ENCODE results near the gene FYB2.
"Not testable (repeated sequence)": the region's sequence is repeated elsewhere in the genome, so short reads cannot be mapped to it uniquely, and the experiment has no call there.

The FYB2 gene

DNA sequence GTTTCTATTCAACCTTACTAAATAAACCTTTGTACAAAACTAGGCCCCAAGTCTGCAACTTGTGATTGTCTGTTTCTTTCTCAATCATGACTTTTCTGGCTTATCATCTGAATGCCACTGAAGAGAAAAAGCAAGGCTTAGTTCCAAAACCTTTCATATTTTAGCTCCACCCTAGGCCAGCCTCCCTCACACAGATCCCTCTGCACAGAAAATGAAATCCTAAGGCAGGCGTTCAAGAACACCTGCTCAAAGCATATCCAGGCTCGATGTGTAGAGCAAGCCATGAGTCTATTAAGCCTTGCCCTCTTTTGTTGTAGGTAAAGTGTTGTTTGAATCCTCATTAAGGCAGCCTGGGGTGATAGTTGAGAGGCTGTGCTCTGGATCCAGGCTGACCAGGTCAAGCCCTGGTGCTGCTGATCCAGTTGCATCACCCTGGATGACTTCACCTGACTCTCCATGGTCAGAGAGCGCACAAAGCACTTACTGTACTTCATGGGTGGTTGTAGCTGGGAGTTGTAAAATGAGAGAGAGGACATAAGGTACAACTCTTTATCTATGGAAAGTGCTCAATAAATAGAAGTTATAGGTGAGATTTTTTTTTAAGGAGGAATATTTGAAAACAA, 39.0 kb downstream of the FYB2 start:
- Histone ChIP-seq H3K27ac (ENCODE audit: low read depth, low read length) (no peak overlapping the region), H3K9ac (ENCODE audit: low read length in 5 of 5) (no peak overlapping the region), H3K9me3 (ENCODE audit: control insufficient read depth in 5 of 5, low read length in 5 of 5) (no peaks in the 10 kb centered on the region), H3K4me3 (ENCODE audit: low read depth in 1 of 5, low read length in 5 of 5) (no peak overlapping the region), H3K27me3 (ENCODE audit: control insufficient read depth in 5 of 5, insufficient read depth in 4 of 5, low read length in 5 of 5) (no peaks in the 10 kb centered on the region), H3K36me3 (ENCODE audit: control insufficient read depth in 5 of 5, insufficient read depth in 5 of 5, low read length in 5 of 5) (no peaks in the 10 kb centered on the region), H3K4me1 (ENCODE audit: control insufficient read depth in 5 of 5, insufficient read depth in 5 of 5, low read length in 5 of 5) (no peaks in the 10 kb centered on the region)

DNA sequence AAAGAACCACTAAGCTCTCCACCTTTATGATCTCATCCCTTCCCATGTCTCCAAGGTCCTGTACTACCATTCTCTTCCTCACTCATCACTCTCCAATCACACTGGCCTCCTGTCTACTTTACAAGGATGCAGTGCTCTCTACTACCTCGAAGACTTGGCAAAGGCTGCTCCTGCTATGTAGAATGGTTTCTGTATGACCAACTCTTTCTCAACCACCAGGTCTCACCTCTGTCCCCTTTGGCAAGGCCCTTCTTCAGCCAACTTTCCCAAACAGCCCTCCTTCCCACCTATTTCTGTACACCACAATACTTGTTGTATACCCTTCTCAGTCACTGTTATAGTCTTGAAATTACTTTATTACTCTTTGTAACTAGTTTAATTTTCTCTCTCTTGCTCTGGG, 41.2 kb downstream of the FYB2 start:
- no peaks in the 10 kb centered on the region for H3K27me3 ChIP-seq (ENCODE audit: control insufficient read depth in 5 of 5, insufficient read depth in 4 of 5, low read length in 5 of 5)
- no peak overlapping the region for H3K9ac ChIP-seq (ENCODE audit: low read length in 5 of 5)
- H3K9me3 ChIP-seq (ENCODE audit: control insufficient read depth in 5 of 5, low read length in 5 of 5) = no peaks in the 10 kb centered on the region
- H3K4me3 ChIP-seq (ENCODE audit: low read depth in 1 of 5, low read length in 5 of 5) = no peak overlapping the region
- no peaks in the 10 kb centered on the region for H3K36me3 ChIP-seq (ENCODE audit: control insufficient read depth in 5 of 5, insufficient read depth in 5 of 5, low read length in 5 of 5)
- no peaks in the 10 kb centered on the region for H3K4me1 ChIP-seq (ENCODE audit: control insufficient read depth in 5 of 5, insufficient read depth in 5 of 5, low read length in 5 of 5)
- no peak overlapping the region for H3K27ac ChIP-seq (ENCODE audit: low read depth, low read length)

DNA sequence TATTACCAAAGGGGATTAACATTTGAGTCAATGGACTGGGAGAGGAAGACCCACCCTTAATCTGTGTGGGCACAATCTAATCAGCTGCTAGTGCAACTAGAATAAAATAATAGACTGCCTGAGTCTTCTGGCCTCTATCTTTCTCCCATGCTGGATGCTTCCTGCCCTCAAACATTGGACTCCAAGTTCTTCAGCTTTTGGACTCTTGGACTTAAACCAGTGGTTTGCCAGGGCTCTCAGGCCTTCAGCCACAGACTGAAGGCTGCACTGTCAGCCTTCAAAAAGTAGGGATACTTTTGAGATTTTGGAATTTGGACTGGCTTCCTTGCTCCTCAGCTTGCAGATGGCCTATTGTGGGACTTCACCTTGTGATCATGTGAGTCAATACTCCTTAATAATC, 44.5 kb downstream of the FYB2 start:
- not testable (repeated sequence) for H3K9me3 ChIP-seq (ENCODE audit: control insufficient read depth in 5 of 5, low read length in 5 of 5); H3K27ac ChIP-seq (ENCODE audit: low read depth, low read length); H3K4me3 ChIP-seq (ENCODE audit: low read depth in 1 of 5, low read length in 5 of 5); H3K4me1 ChIP-seq (ENCODE audit: control insufficient read depth in 5 of 5, insufficient read depth in 5 of 5, low read length in 5 of 5); H3K27me3 ChIP-seq (ENCODE audit: control insufficient read depth in 5 of 5, insufficient read depth in 4 of 5, low read length in 5 of 5); H3K36me3 ChIP-seq (ENCODE audit: control insufficient read depth in 5 of 5, insufficient read depth in 5 of 5, low read length in 5 of 5); H3K9ac ChIP-seq (ENCODE audit: low read length in 5 of 5)

- H3K9ac ChIP-seq (ENCODE audit: low read length in 5 of 5) = no peak overlapping the region
- H3K4me1 ChIP-seq (ENCODE audit: control insufficient read depth in 5 of 5, insufficient read depth in 5 of 5, low read length in 5 of 5) = no peaks in the 10 kb centered on the region
- H3K36me3 ChIP-seq (ENCODE audit: control insufficient read depth in 5 of 5, insufficient read depth in 5 of 5, low read length in 5 of 5) = no peaks in the 10 kb centered on the region
- no peak overlapping the region for H3K27ac ChIP-seq (ENCODE audit: low read depth, low read length)
- H3K27me3 ChIP-seq (ENCODE audit: control insufficient read depth in 5 of 5, insufficient read depth in 4 of 5, low read length in 5 of 5) = no peaks in the 10 kb centered on the region
- no peaks in the 10 kb centered on the region for H3K9me3 ChIP-seq (ENCODE audit: control insufficient read depth in 5 of 5, low read length in 5 of 5)
- H3K4me3 ChIP-seq (ENCODE audit: low read depth in 1 of 5, low read length in 5 of 5) = peak overlapping the region in 2 of 5 donors; percentile 18 to 36
Observed at GRCh38 chr1:56774067-56774609, 45.1 kb downstream of the FYB2 start.

GRCh38 chr1:56773341-56774066, 45.7 kb downstream of the FYB2 start:
- Histone ChIP-seq H3K4me3 (ENCODE audit: low read depth in 1 of 5, low read length in 5 of 5) (no peak overlapping the region), H3K9ac (ENCODE audit: low read length in 5 of 5) (no peak overlapping the region), H3K9me3 (ENCODE audit: control insufficient read depth in 5 of 5, low read length in 5 of 5) (no peaks in the 10 kb centered on the region), H3K27me3 (ENCODE audit: control insufficient read depth in 5 of 5, insufficient read depth in 4 of 5, low read length in 5 of 5) (no peaks in the 10 kb centered on the region), H3K4me1 (ENCODE audit: control insufficient read depth in 5 of 5, insufficient read depth in 5 of 5, low read length in 5 of 5) (no peaks in the 10 kb centered on the region), H3K27ac (ENCODE audit: low read depth, low read length) (no peak overlapping the region), H3K36me3 (ENCODE audit: control insufficient read depth in 5 of 5, insufficient read depth in 5 of 5, low read length in 5 of 5) (no peaks in the 10 kb centered on the region)

- peaks cover 0 to 4% (median 0%) of the 10 kb centered on the region in 5 donors for H3K27me3 ChIP-seq (ENCODE audit: control insufficient read depth in 5 of 5, insufficient read depth in 4 of 5, low read length in 5 of 5)
- no peak overlapping the region for H3K27ac ChIP-seq (ENCODE audit: low read depth, low read length)
- H3K9me3 ChIP-seq (ENCODE audit: control insufficient read depth in 5 of 5, low read length in 5 of 5) = no peaks in the 10 kb centered on the region
- no peak overlapping the region for H3K9ac ChIP-seq (ENCODE audit: low read length in 5 of 5)
- no peaks in the 10 kb centered on the region for H3K36me3 ChIP-seq (ENCODE audit: control insufficient read depth in 5 of 5, insufficient read depth in 5 of 5, low read length in 5 of 5)
- no peaks in the 10 kb centered on the region for H3K4me1 ChIP-seq (ENCODE audit: control insufficient read depth in 5 of 5, insufficient read depth in 5 of 5, low read length in 5 of 5)
- H3K4me3 ChIP-seq (ENCODE audit: low read depth in 1 of 5, low read length in 5 of 5) = no peak overlapping the region
Observed at GRCh38 chr1:56771717-56772116, 47.5 kb downstream of the FYB2 start.

GRCh38 chr1:56758794-56759193, 60.4 kb downstream of the FYB2 start:
- H3K9me3 ChIP-seq (ENCODE audit: control insufficient read depth in 5 of 5, low read length in 5 of 5) = no peaks in the 10 kb centered on the region
- no peaks in the 10 kb centered on the region for H3K4me1 ChIP-seq (ENCODE audit: control insufficient read depth in 5 of 5, insufficient read depth in 5 of 5, low read length in 5 of 5)

GRCh38 chr1:56758135-56758534, 61.1 kb downstream of the FYB2 start:
- no peak overlapping the region for H3K4me3 ChIP-seq (ENCODE audit: low read depth in 1 of 5, low read length in 5 of 5)
- H3K9me3 ChIP-seq (ENCODE audit: control insufficient read depth in 5 of 5, low read length in 5 of 5) = no peaks in the 10 kb centered on the region
- no peak overlapping the region for H3K9ac ChIP-seq (ENCODE audit: low read length in 5 of 5)
- H3K27me3 ChIP-seq (ENCODE audit: control insufficient read depth in 5 of 5, insufficient read depth in 4 of 5, low read length in 5 of 5) = peaks cover 0 to 6% (median 0%) of the 10 kb centered on the region in 5 donors
- H3K4me1 ChIP-seq (ENCODE audit: control insufficient read depth in 5 of 5, insufficient read depth in 5 of 5, low read length in 5 of 5) = no peaks in the 10 kb centered on the region
- no peak overlapping the region for H3K27ac ChIP-seq (ENCODE audit: low read depth, low read length)
- no peaks in the 10 kb centered on the region for H3K36me3 ChIP-seq (ENCODE audit: control insufficient read depth in 5 of 5, insufficient read depth in 5 of 5, low read length in 5 of 5)

More at GRCh38 chr1:56758794-56759193, 60.4 kb downstream of the FYB2 start:
- Histone ChIP-seq H3K4me3 (ENCODE audit: low read depth in 1 of 5, low read length in 5 of 5) (no peak overlapping the region), H3K36me3 (ENCODE audit: control insufficient read depth in 5 of 5, insufficient read depth in 5 of 5, low read length in 5 of 5) (no peaks in the 10 kb centered on the region), H3K9ac (ENCODE audit: low read length in 5 of 5) (no peak overlapping the region), H3K27ac (ENCODE audit: low read depth, low read length) (no peak overlapping the region), H3K27me3 (ENCODE audit: control insufficient read depth in 5 of 5, insufficient read depth in 4 of 5, low read length in 5 of 5) (peaks cover 0 to 6% (median 0%) of the 10 kb centered on the region in 5 donors)

- no peak overlapping the region for H3K9ac ChIP-seq (ENCODE audit: low read length in 5 of 5)
- H3K27me3 ChIP-seq (ENCODE audit: control insufficient read depth in 5 of 5, insufficient read depth in 4 of 5, low read length in 5 of 5) = peaks cover 0 to 6% (median 0%) of the 10 kb centered on the region in 5 donors
- no peak overlapping the region for H3K27ac ChIP-seq (ENCODE audit: low read depth, low read length)
- H3K4me1 ChIP-seq (ENCODE audit: control insufficient read depth in 5 of 5, insufficient read depth in 5 of 5, low read length in 5 of 5) = no peaks in the 10 kb centered on the region
- H3K36me3 ChIP-seq (ENCODE audit: control insufficient read depth in 5 of 5, insufficient read depth in 5 of 5, low read length in 5 of 5) = no peaks in the 10 kb centered on the region
- no peaks in the 10 kb centered on the region for H3K9me3 ChIP-seq (ENCODE audit: control insufficient read depth in 5 of 5, low read length in 5 of 5)
- no peak overlapping the region for H3K4me3 ChIP-seq (ENCODE audit: low read depth in 1 of 5, low read length in 5 of 5)
Observed at GRCh38 chr1:56755911-56756310, 63.3 kb downstream of the FYB2 start.

DNA sequence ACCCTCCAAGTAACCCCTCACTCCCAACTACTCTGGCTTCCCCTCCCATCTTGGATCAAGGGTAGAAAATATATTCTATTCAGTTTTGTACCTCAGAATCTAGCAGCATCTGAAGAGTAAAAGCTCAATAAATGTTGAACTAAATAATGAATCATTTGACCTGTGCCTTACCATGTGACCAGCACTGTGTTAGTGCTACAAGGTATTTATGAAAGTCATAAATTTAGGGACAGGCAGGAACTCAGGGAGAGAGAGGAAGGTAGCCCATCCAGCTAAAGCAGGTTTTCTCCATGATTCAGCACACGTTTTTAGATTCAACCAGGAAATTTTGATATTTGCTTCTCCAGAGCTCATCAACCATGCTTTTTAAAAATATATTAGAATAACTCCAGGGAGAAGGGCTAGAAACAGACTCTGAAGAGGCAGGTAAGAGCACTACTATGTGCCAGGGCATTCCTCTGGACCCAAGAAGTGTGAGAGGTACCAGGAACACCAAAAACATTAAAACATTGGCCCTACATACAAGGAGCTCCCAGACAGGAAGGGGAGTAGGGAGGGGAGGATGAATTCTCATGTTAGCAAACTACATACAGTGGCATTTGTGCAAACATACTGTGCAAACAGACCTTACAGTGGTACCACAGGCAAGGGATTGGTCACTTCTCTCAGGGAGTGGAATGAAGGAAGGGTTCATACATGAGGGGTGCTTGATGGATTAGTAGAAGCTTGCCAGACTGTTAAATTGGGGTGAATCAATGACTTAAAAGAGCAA, 64.3 kb downstream of the FYB2 start:
- Histone ChIP-seq H3K4me1 (ENCODE audit: control insufficient read depth in 5 of 5, insufficient read depth in 5 of 5, low read length in 5 of 5) (no peaks in the 10 kb centered on the region), H3K4me3 (ENCODE audit: low read depth in 1 of 5, low read length in 5 of 5) (no peak overlapping the region), H3K36me3 (ENCODE audit: control insufficient read depth in 5 of 5, insufficient read depth in 5 of 5, low read length in 5 of 5) (no peaks in the 10 kb centered on the region), H3K9ac (ENCODE audit: low read length in 5 of 5) (no peak overlapping the region), H3K27ac (ENCODE audit: low read depth, low read length) (no peak overlapping the region), H3K27me3 (ENCODE audit: control insufficient read depth in 5 of 5, insufficient read depth in 4 of 5, low read length in 5 of 5) (peaks cover 0 to 6% (median 0%) of the 10 kb centered on the region in 5 donors), H3K9me3 (ENCODE audit: control insufficient read depth in 5 of 5, low read length in 5 of 5) (no peaks in the 10 kb centered on the region)
